Fibroblast of lung (primary cell): Measurements from ENCODE around the gene PON3. TPM values are rescaled to one million over a fixed set of nuclear protein-coding genes. Genes with fewer than 3 reads are reported as not detected.

Source experiments
- DNase-seq, 2 donors: peaks; one replicate each; pipeline versions ENCODE4 v3.0.0 to v3.0.0-alpha.2; 2010; ENCODE audit warnings: low read depth in 2 of 2
- H2AFZ ChIP-seq: 2 replicates; pipeline ENCODE4 v1.5.1; 2012; ENCODE audit warnings: low read length, control low read depth, inconsistent platforms
- H3K27ac ChIP-seq: 2 replicates; pipeline ENCODE4 v1.5.1; 2011; ENCODE audit warnings: low read length, control low read depth; ENCODE audit not compliant: insufficient read depth
- H3K27me3 ChIP-seq: 2 replicates; pipeline ENCODE4 v1.5.1; 2011; ENCODE audit warnings: mild to moderate bottlenecking, low read length; ENCODE audit not compliant: control insufficient read depth, insufficient read depth
- H3K36me3 ChIP-seq: 2 replicates; pipeline ENCODE4 v1.5.1; 2011; ENCODE audit warnings: low read length; ENCODE audit not compliant: control insufficient read depth, insufficient read depth
- H3K4me1 ChIP-seq: 2 replicates; pipeline ENCODE4 v1.5.1; 2011; ENCODE audit warnings: low read length; ENCODE audit not compliant: control insufficient read depth, insufficient read depth; ENCODE audit errors: extremely low read depth
- H3K4me2 ChIP-seq: 2 replicates; pipeline ENCODE4 v1.5.1; 2011; ENCODE audit warnings: low read length, control low read depth; ENCODE audit not compliant: insufficient read depth; ENCODE audit errors: extremely low read depth
- H3K4me3 ChIP-seq, 4 experiments: fragments of 200-600 bp in 1 of 4; sonication (generic) in 1 of 4; replicated peaks in 1 of 4; 2 replicates each; pipeline ENCODE4 v1.5.1; 2011 to 2016; ENCODE audit warnings: low read length in 4 of 4, low read depth in 3 of 4, mild to moderate bottlenecking in 3 of 4, control low read depth in 2 of 4, inconsistent platforms in 1 of 4, mixed read lengths in 1 of 4; ENCODE audit not compliant: insufficient read depth in 1 of 4; ENCODE audit errors: control extremely low read depth in 1 of 4
- H3K79me2 ChIP-seq: 2 replicates; pipeline ENCODE4 v1.5.1; 2012; ENCODE audit warnings: mild to moderate bottlenecking, low read length, inconsistent platforms; ENCODE audit not compliant: control insufficient read depth, insufficient read depth
- H3K9ac ChIP-seq: 2 replicates; pipeline ENCODE4 v1.5.1; 2011; ENCODE audit warnings: mild to moderate bottlenecking, low read length, control low read depth; ENCODE audit not compliant: insufficient read depth
- H3K9me3 ChIP-seq: 2 replicates; pipeline ENCODE4 v1.5.1; 2012; ENCODE audit warnings: low read depth, low read length; ENCODE audit not compliant: control insufficient read depth, insufficient read depth
- H4K20me1 ChIP-seq: 2 replicates; pipeline ENCODE4 v1.5.1; 2011; ENCODE audit warnings: low read length; ENCODE audit not compliant: control insufficient read depth, insufficient read depth; ENCODE audit errors: extremely low read depth
- EZH2 ChIP-seq: IDR thresholded peaks from 2 replicates; pipeline ENCODE4 v1.5.1; 2012; ENCODE audit warnings: low read length, control low read depth, mild to moderate bottlenecking; ENCODE audit errors: missing control alignments
- polyA plus RNA-seq, 2 donors: library from polyadenylated mRNA; depleted of rRNA in 1 of 2; stranded (reverse) in 1 of 2; unstranded in 1 of 2; fragments of >200 nt; gene quantifications; 2 replicates each; pipeline ENCODE4 v1.2.1, GENCODE V29; 2011 to 2012; ENCODE audit warnings: missing spikeins in 1 of 2
- total RNA-seq: library from RNA; depleted of rRNA; stranded (reverse); fragments of >200 nt; gene quantifications from 2 replicates; pipeline ENCODE4 v1.2.1, GENCODE V29; 2014
- TF ChIP-seq, protein P1 (sequence below), 2 donors: IDR thresholded peaks in 1 of 2; conservative IDR thresholded peaks in 1 of 2; 1 replicate in 1 of 2; 2 replicates in 1 of 2; pipeline ENCODE4 v1.5.1; 2011 to 2012; ENCODE audit warnings: low read length in 2 of 2, control low read depth in 1 of 2, inconsistent platforms in 1 of 2, low read depth in 1 of 2, mild to moderate bottlenecking in 1 of 2

The PON3 gene
- total and polyA plus RNA-seq, 2 donors (not counting 1 experiment from before 2014, with no cell fraction given): under 0.01 to 0.50 TPM

DNA sequence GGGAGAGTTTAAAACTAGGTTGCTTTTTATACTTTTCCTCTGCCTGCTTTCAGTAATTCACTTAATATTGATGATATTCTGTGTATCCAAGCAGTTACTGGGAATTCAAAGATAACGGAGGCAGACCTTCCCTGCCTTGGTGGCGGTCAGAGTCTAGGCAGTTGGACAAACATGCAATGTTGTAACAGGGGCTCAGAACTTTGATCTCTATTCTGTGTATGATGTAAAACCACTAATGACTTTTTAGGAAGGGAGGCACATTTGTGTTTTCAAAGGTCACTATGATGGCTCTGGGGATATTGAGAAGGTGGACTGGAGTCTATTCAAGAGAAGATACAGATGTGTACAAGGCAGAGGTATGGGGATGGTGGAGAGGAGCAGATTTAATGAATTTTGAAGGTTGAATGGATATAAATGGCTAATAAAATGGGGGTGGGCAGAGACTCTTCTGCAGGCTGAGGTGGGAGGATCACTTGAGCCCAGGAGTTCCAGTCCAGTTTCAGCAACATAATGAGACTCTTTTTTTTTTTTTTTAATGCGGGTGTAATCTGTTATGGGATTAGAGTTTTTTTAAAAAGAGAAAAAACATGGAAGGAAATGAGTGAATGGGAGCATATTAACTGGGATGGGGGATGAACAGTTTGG lies 44.3 kb upstream of the PON3 start:
- TF ChIP-seq, protein P1, sequence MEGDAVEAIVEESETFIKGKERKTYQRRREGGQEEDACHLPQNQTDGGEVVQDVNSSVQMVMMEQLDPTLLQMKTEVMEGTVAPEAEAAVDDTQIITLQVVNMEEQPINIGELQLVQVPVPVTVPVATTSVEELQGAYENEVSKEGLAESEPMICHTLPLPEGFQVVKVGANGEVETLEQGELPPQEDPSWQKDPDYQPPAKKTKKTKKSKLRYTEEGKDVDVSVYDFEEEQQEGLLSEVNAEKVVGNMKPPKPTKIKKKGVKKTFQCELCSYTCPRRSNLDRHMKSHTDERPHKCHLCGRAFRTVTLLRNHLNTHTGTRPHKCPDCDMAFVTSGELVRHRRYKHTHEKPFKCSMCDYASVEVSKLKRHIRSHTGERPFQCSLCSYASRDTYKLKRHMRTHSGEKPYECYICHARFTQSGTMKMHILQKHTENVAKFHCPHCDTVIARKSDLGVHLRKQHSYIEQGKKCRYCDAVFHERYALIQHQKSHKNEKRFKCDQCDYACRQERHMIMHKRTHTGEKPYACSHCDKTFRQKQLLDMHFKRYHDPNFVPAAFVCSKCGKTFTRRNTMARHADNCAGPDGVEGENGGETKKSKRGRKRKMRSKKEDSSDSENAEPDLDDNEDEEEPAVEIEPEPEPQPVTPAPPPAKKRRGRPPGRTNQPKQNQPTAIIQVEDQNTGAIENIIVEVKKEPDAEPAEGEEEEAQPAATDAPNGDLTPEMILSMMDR (conservative IDR thresholded peaks at IDR 0.05 in 1 of 2, IDR thresholded peaks at IDR 0.05 in 1 of 2; ENCODE audit: low read depth in 1 of 2, low read length in 2 of 2): no peak
- TF ChIP-seq EZH2: no peak
- Histone ChIP-seq H3K79me2 (no peaks in the 10 kb centered on the region), H4K20me1 (no peaks in the 10 kb centered on the region), H3K27ac (no peak overlapping the region), H3K4me2 (no peak overlapping the region), H3K9me3 (no peaks in the 10 kb centered on the region), H3K27me3 (no peaks in the 10 kb centered on the region), H3K4me3 (no peak overlapping the region), H2AFZ (no peak overlapping the region), H3K36me3 (no peaks in the 10 kb centered on the region), H3K9ac (no peak overlapping the region), H3K4me1 (no peaks in the 10 kb centered on the region)
- DNase-seq: no peak

GRCh38 chr7:95436407-95436806 lies 40.2 kb upstream of the PON3 start:
- H3K9ac ChIP-seq: no peak overlapping the region
- DNase-seq: no peak
- peaks cover 4% of the 10 kb centered on the region for H3K79me2 ChIP-seq
- TF ChIP-seq, protein P1 (conservative IDR thresholded peaks at IDR 0.05 in 1 of 2, IDR thresholded peaks at IDR 0.05 in 1 of 2; ENCODE audit: low read depth in 1 of 2, low read length in 2 of 2): no peak
- no peak for TF ChIP-seq EZH2
- H3K9me3 ChIP-seq: no peaks in the 10 kb centered on the region
- no peak overlapping the region for H3K4me2 ChIP-seq
- H3K27ac ChIP-seq: no peak overlapping the region
- H3K4me1 ChIP-seq: peaks cover 2% of the 10 kb centered on the region
- H2AFZ ChIP-seq: no peak overlapping the region
- no peaks in the 10 kb centered on the region for H3K27me3 ChIP-seq
- no peaks in the 10 kb centered on the region for H4K20me1 ChIP-seq
- H3K4me3 ChIP-seq: no peak overlapping the region
- H3K36me3 ChIP-seq: no peaks in the 10 kb centered on the region

DNA sequence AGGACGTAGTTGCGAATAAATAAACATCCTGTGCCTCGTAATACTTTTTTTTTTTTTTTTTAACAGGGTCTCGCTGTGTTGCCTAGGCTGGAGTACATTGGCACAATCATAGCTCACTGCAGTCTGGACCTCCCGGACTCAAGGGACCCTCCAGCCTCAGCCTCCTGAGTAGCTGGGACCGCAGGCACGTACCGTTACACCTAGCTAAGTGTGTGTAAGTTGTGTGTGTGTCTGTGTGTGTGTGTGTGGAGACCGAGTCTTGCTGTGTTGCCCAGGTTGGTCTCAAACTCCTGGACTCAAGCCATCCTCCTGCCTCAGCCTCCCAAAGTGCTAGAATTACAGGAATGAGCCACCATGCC lies 39.2 kb upstream of the PON3 start:
- Histone ChIP-seq H3K27me3 (no peaks in the 10 kb centered on the region), H2AFZ (peak overlapping the region; percentile 72), H3K4me1 (peaks cover 2% of the 10 kb centered on the region), H3K79me2 (peaks cover 4% of the 10 kb centered on the region), H3K27ac (peak overlapping the region; percentile 81), H3K4me2 (peak overlapping the region; percentile 84), H4K20me1 (no peaks in the 10 kb centered on the region), H3K9me3 (no peaks in the 10 kb centered on the region), H3K4me3 (peak overlapping the region; percentile 52 to 71 (median 63)), H3K36me3 (no peaks in the 10 kb centered on the region), H3K9ac (peak overlapping the region; percentile 73)
- DNase-seq: no peak
- TF ChIP-seq EZH2: no peak
- TF ChIP-seq, protein P1 (conservative IDR thresholded peaks at IDR 0.05 in 1 of 2, IDR thresholded peaks at IDR 0.05 in 1 of 2; ENCODE audit: low read depth in 1 of 2, low read length in 2 of 2): no peak
